Cardiac muscle cell (in vitro differentiated cells and primary cell): Measurements from ENCODE around the gene HNRNPCL4. TPM values are rescaled to one million over a fixed set of nuclear protein-coding genes. Genes with fewer than 3 reads are reported as not detected.
"Not testable (repeated sequence)": the region's sequence is repeated elsewhere in the genome, so short reads cannot be mapped to it uniquely, and the experiment has no call there.

ENCODE experiments used
- DNase-seq, 2 donors: peaks; one replicate each; pipeline versions ENCODE4 v3.0.0 to v3.0.0-alpha.2; 2010 to 2017; ENCODE audit warnings: low read depth in 1 of 2, low spot score in 1 of 2
- H3K27ac ChIP-seq: fragments of 200-600 bp; sonication (generic); 2 replicates; pipeline ENCODE4 v1.5.1; 2016
- H3K27me3 ChIP-seq: fragments of 200-600 bp; sonication (generic); 2 replicates; pipeline ENCODE4 v1.6.0; 2016; ENCODE audit warnings: control low read depth
- H3K36me3 ChIP-seq: fragments of 200-600 bp; sonication (generic); 2 replicates; pipeline ENCODE4 v1.5.1; 2016; ENCODE audit warnings: control low read depth
- H3K4me1 ChIP-seq: fragments of 200-600 bp; sonication (generic); 2 replicates; pipeline ENCODE4 v1.8.1; 2017; ENCODE audit warnings: low read depth, mild to moderate bottlenecking, mixed run types
- H3K4me3 ChIP-seq: fragments of 200-600 bp; sonication (generic); 2 replicates; pipeline ENCODE4 v1.5.1; 2016; ENCODE audit warnings: mild to moderate bottlenecking
- H3K9me3 ChIP-seq: fragments of 200-600 bp; sonication (generic); 2 replicates; pipeline ENCODE4 v1.5.1; 2017; ENCODE audit warnings: low read depth, mild to moderate bottlenecking, control low read depth
- polyA plus RNA-seq: library from polyadenylated mRNA; unstranded; fragments of >200 nt; fragmentation: Nextera tagmentation; extraction: Ambion mirVana; gene quantifications from 2 replicates; pipeline ENCODE4 v1.2.1, GENCODE V29; 2016
- total RNA-seq: library from RNA; depleted of rRNA; stranded (reverse); fragments of >200 nt; gene quantifications from 2 replicates; pipeline ENCODE4 v1.2.3, GENCODE V29; 2016

The HNRNPCL4 gene
- not detected in 2 replicates for total RNA-seq
- not detected in 2 replicates for polyA plus RNA-seq

- H3K27me3 ChIP-seq, H3K9me3 ChIP-seq, H3K4me1 ChIP-seq, H3K36me3 ChIP-seq, H3K27ac ChIP-seq, DNase-seq, H3K4me3 ChIP-seq: not testable (repeated sequence)
Observed at GRCh38 chr1:13165531-13165930, at the start of gene HNRNPCL4. Gene HNRNPCL4 (minus strand): TSS chr1:13165631. CDS start chr1:13165467, 164 bp downstream.

DNA sequence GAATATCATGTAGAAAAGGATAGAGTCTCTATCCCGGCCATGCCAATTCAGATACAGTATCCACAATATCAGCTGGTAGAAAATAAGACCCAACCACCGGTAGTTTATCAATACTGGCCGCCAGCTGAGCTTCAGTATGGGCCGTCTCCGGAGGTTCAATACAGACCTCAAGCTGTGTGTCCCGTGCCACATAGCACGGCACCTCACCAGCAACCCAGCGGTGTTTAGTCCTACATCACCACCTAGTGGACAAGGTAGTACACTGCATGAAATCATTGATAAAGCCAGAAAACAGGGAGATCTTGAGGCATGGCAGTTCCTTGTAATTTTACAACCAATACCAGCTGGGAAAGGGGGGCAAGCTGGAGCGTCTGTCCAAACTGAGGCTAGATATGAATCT is 43.3 kb upstream of the HNRNPCL4 start:
- not testable (repeated sequence) for H3K27me3 ChIP-seq, H3K9me3 ChIP-seq, H3K4me1 ChIP-seq, H3K27ac ChIP-seq, H3K36me3 ChIP-seq, H3K4me3 ChIP-seq, DNase-seq

- H3K36me3 ChIP-seq, DNase-seq: not testable (repeated sequence)
Observed at GRCh38 chr1:13201309-13201708, 35.9 kb upstream of the HNRNPCL4 start, which contains the start of gene PRAMEF13. Gene PRAMEF13 (minus strand): TSS chr1:13201409. CDS start chr1:13199589, 1,820 bp downstream.

GRCh38 chr1:13171548-13171947 is 6.1 kb upstream of the HNRNPCL4 start, which contains the start of gene PRAMEF9:
Gene PRAMEF9 (plus strand): TSS chr1:13171848. CDS start chr1:13175281, 3,433 bp downstream.
- H3K4me3 ChIP-seq, DNase-seq, H3K36me3 ChIP-seq, H3K27me3 ChIP-seq, H3K9me3 ChIP-seq, H3K4me1 ChIP-seq, H3K27ac ChIP-seq: not testable (repeated sequence)

More at GRCh38 chr1:13201309-13201708, 35.9 kb upstream of the HNRNPCL4 start, which contains the start of gene PRAMEF13:
- not testable (repeated sequence) for H3K4me1 ChIP-seq, H3K27ac ChIP-seq, H3K9me3 ChIP-seq, H3K4me3 ChIP-seq, H3K27me3 ChIP-seq

- H3K27me3 ChIP-seq, H3K36me3 ChIP-seq, H3K4me1 ChIP-seq, H3K27ac ChIP-seq, DNase-seq, H3K4me3 ChIP-seq, H3K9me3 ChIP-seq: not testable (repeated sequence)
Observed at GRCh38 chr1:13155909-13156308, 9.5 kb downstream of the HNRNPCL4 start, which contains the start of gene PRAMEF26. Gene PRAMEF26 (minus strand): TSS chr1:13156009. CDS start chr1:13153095, 2,914 bp downstream.

- not testable (repeated sequence) for H3K27ac ChIP-seq, H3K27me3 ChIP-seq, H3K4me1 ChIP-seq, DNase-seq, H3K9me3 ChIP-seq, H3K36me3 ChIP-seq, H3K4me3 ChIP-seq
Observed at GRCh38 chr1:13116754-13117153, 48.7 kb downstream of the HNRNPCL4 start, which contains the start of gene HNRNPCL2. Gene HNRNPCL2 (minus strand): TSS chr1:13116854. CDS start chr1:13116400, 454 bp downstream.

Other genes starting within 250 kb of the HNRNPCL4 start
- gene PRAMEF7, start 249.0 kb downstream of the HNRNPCL4 start, total RNA-seq, result not detected in 2 replicates
- not detected in 2 replicates for gene PRAMEF7, start 249.0 kb downstream of the HNRNPCL4 start, polyA plus RNA-seq
- gene PRAMEF6, start 218.1 kb downstream of the HNRNPCL4 start, total RNA-seq, result not detected in 2 replicates
- not detected in 2 replicates for gene PRAMEF6, start 218.1 kb downstream of the HNRNPCL4 start, polyA plus RNA-seq
- not detected in 2 replicates for gene PRAMEF27, start 109.1 kb downstream of the HNRNPCL4 start, total RNA-seq
- gene PRAMEF27, start 109.1 kb downstream of the HNRNPCL4 start, polyA plus RNA-seq, result not detected in 2 replicates
- gene HNRNPCL3, start 104.9 kb downstream of the HNRNPCL4 start, total RNA-seq, result not detected in 2 replicates
- not detected in 2 replicates for gene HNRNPCL3, start 104.9 kb downstream of the HNRNPCL4 start, polyA plus RNA-seq
- not detected in 2 replicates for gene PRAMEF25, start 94.9 kb downstream of the HNRNPCL4 start, total RNA-seq
- not detected in 2 replicates for gene PRAMEF25, start 94.9 kb downstream of the HNRNPCL4 start, polyA plus RNA-seq
- gene HNRNPCL2, start 48.8 kb downstream of the HNRNPCL4 start, total RNA-seq, result not detected in 2 replicates
- gene HNRNPCL2, start 48.8 kb downstream of the HNRNPCL4 start, polyA plus RNA-seq, result not detected in 2 replicates
- gene PRAMEF26, start 9.6 kb downstream of the HNRNPCL4 start, total RNA-seq, result not detected in 2 replicates
- gene PRAMEF26, start 9.6 kb downstream of the HNRNPCL4 start, polyA plus RNA-seq, result not detected in 2 replicates
- not detected in 2 replicates for gene PRAMEF9, start 6.2 kb upstream of the HNRNPCL4 start, total RNA-seq
- gene PRAMEF9, start 6.2 kb upstream of the HNRNPCL4 start, polyA plus RNA-seq, result not detected in 2 replicates
- not detected in 2 replicates for gene PRAMEF13, start 35.8 kb upstream of the HNRNPCL4 start, total RNA-seq
- gene PRAMEF13, start 35.8 kb upstream of the HNRNPCL4 start, polyA plus RNA-seq, result not detected in 2 replicates
- not detected in 2 replicates for gene PRAMEF18, start 60.5 kb upstream of the HNRNPCL4 start, total RNA-seq
- not detected in 2 replicates for gene PRAMEF18, start 60.5 kb upstream of the HNRNPCL4 start, polyA plus RNA-seq
- gene PRAMEF5, start 88.6 kb upstream of the HNRNPCL4 start, total RNA-seq, result not detected in 2 replicates
- not detected in 2 replicates for gene PRAMEF5, start 88.6 kb upstream of the HNRNPCL4 start, polyA plus RNA-seq
- gene PRAMEF8, start 119.5 kb upstream of the HNRNPCL4 start, total RNA-seq, result not detected in 2 replicates
- gene PRAMEF8, start 119.5 kb upstream of the HNRNPCL4 start, polyA plus RNA-seq, result not detected in 2 replicates
- gene PRAMEF33, start 137.9 kb upstream of the HNRNPCL4 start, total RNA-seq, result not detected in 2 replicates
- gene PRAMEF33, start 137.9 kb upstream of the HNRNPCL4 start, polyA plus RNA-seq, result not detected in 2 replicates
- not detected in 2 replicates for gene PRAMEF15, start 149.9 kb upstream of the HNRNPCL4 start, total RNA-seq
- gene PRAMEF15, start 149.9 kb upstream of the HNRNPCL4 start, polyA plus RNA-seq, result not detected in 2 replicates
- not detected in 2 replicates for gene PRAMEF14, start 181.5 kb upstream of the HNRNPCL4 start, total RNA-seq
- gene PRAMEF14, start 181.5 kb upstream of the HNRNPCL4 start, polyA plus RNA-seq, result not detected in 2 replicates
- gene PRAMEF19, start 206.3 kb upstream of the HNRNPCL4 start, total RNA-seq, result not detected in 2 replicates
- gene PRAMEF19, start 206.3 kb upstream of the HNRNPCL4 start, polyA plus RNA-seq, result not detected in 2 replicates
- not detected in 2 replicates for gene PRAMEF17, start 224.0 kb upstream of the HNRNPCL4 start, total RNA-seq
- not detected in 2 replicates for gene PRAMEF17, start 224.0 kb upstream of the HNRNPCL4 start, polyA plus RNA-seq
- gene PRAMEF20, start 244.8 kb upstream of the HNRNPCL4 start, total RNA-seq, result not detected in 2 replicates
- gene PRAMEF20, start 244.8 kb upstream of the HNRNPCL4 start, polyA plus RNA-seq, result not detected in 2 replicates